ENCODE measurements around the gene MED13.

MED13 gene

GRCh38 chr17:62048262-62048661 is 16.8 kb downstream of the MED13 start:
- TF ChIP-seq RAD21 (IDR thresholded peaks at IDR 0.05; ENCODE audit: low read depth) (no peak), CEBPB (IDR thresholded peaks at IDR 0.05) (no peak), YY1 (IDR thresholded peaks at IDR 0.05; ENCODE audit: low read depth) (no peak), ZBTB7A (IDR thresholded peaks at IDR 0.05; ENCODE audit: low read depth) (no peak), TCF12 (IDR thresholded peaks at IDR 0.05; ENCODE audit: low read depth) (no peak), TEAD4 (IDR thresholded peaks at IDR 0.05) (no peak), EGR1 (IDR thresholded peaks at IDR 0.05) (no peak), CREB1 (IDR thresholded peaks at IDR 0.05; ENCODE audit: low read depth) (no peak)

GRCh38 chr17:62045517-62045916 is 19.6 kb downstream of the MED13 start:
- TF ChIP-seq FOXM1 (IDR thresholded peaks at IDR 0.05; ENCODE audit: borderline replicate concordance, low read depth) (no peak), TEAD4 (IDR thresholded peaks at IDR 0.05) (no peak), RAD21 (IDR thresholded peaks at IDR 0.05; ENCODE audit: low read depth) (no peak), USF1 (IDR thresholded peaks at IDR 0.05) (no peak), CEBPB (IDR thresholded peaks at IDR 0.05) (no peak), YY1 (IDR thresholded peaks at IDR 0.05; ENCODE audit: low read depth) (no peak), EP300 (IDR thresholded peaks at IDR 0.05; ENCODE audit: borderline replicate concordance) (no peak), EGR1 (IDR thresholded peaks at IDR 0.05) (no peak), NFIC (IDR thresholded peaks at IDR 0.05) (no peak), REST (IDR thresholded peaks at IDR 0.05; ENCODE audit: low read depth) (no peak)

- TF ChIP-seq ZBTB7A (IDR thresholded peaks at IDR 0.05; ENCODE audit: low read depth) (no peak), USF1 (IDR thresholded peaks at IDR 0.05) (no peak), CEBPB (IDR thresholded peaks at IDR 0.05) (no peak), FOXM1 (IDR thresholded peaks at IDR 0.05; ENCODE audit: borderline replicate concordance, low read depth) (no peak), TAF1 (IDR thresholded peaks at IDR 0.05; ENCODE audit: low read depth) (no peak), YY1 (IDR thresholded peaks at IDR 0.05; ENCODE audit: low read depth) (no peak), TCF12 (IDR thresholded peaks at IDR 0.05; ENCODE audit: low read depth) (no peak), MAX (IDR thresholded peaks at IDR 0.05) (no peak), REST (IDR thresholded peaks at IDR 0.05; ENCODE audit: low read depth) (no peak), CREB1 (IDR thresholded peaks at IDR 0.05; ENCODE audit: low read depth) (no peak), EGR1 (IDR thresholded peaks at IDR 0.05) (no peak), RAD21 (IDR thresholded peaks at IDR 0.05; ENCODE audit: low read depth) (no peak), TEAD4 (IDR thresholded peaks at IDR 0.05) (no peak), EP300 (IDR thresholded peaks at IDR 0.05; ENCODE audit: borderline replicate concordance) (no peak), NFIC (IDR thresholded peaks at IDR 0.05) (no peak)
Observed at GRCh38 chr17:62045109-62045508, 20.0 kb downstream of the MED13 start.

- no peak for TF ChIP-seq NFIC (IDR thresholded peaks at IDR 0.05)
- TF ChIP-seq EP300 (IDR thresholded peaks at IDR 0.05; ENCODE audit: borderline replicate concordance) = no peak
- no peak for TF ChIP-seq ZBTB7A (IDR thresholded peaks at IDR 0.05; ENCODE audit: low read depth)
- no peak for TF ChIP-seq CEBPB (IDR thresholded peaks at IDR 0.05)
- no peak for TF ChIP-seq TCF12 (IDR thresholded peaks at IDR 0.05; ENCODE audit: low read depth)
- no peak for TF ChIP-seq CREB1 (IDR thresholded peaks at IDR 0.05; ENCODE audit: low read depth)
- no peak for TF ChIP-seq YY1 (IDR thresholded peaks at IDR 0.05; ENCODE audit: low read depth)
- no peak for TF ChIP-seq REST (IDR thresholded peaks at IDR 0.05; ENCODE audit: low read depth)
- TF ChIP-seq FOXM1 (IDR thresholded peaks at IDR 0.05; ENCODE audit: borderline replicate concordance, low read depth) = no peak
- TF ChIP-seq TEAD4 (IDR thresholded peaks at IDR 0.05) = no peak
- no peak for TF ChIP-seq TAF1 (IDR thresholded peaks at IDR 0.05; ENCODE audit: low read depth)
- TF ChIP-seq USF1 (IDR thresholded peaks at IDR 0.05) = no peak
- no peak for TF ChIP-seq MAX (IDR thresholded peaks at IDR 0.05)
Observed at GRCh38 chr17:62043602-62044001, 21.5 kb downstream of the MED13 start.

Data from Ishikawa (cell line).